Testis (tissue), 3 donors: ENCODE data around the gene SLC38A10. TPM values are rescaled to one million over a fixed set of nuclear protein-coding genes. Genes with fewer than 3 reads are reported as not detected.

ENCODE experiments used
- DNase-seq: peaks from one replicate; pipeline ENCODE4 v3.0.0-alpha.2; 2019
- H3K27ac ChIP-seq, 2 donors: fragments of 200-600 bp; sonication (generic); one replicate each; pipeline ENCODE4 v1.5.1; 2019
- H3K27me3 ChIP-seq: fragments of 200-600 bp; sonication (generic); one replicate; pipeline ENCODE4 v1.5.1; 2019
- H3K36me3 ChIP-seq: fragments of 200-600 bp; sonication (generic); one replicate; pipeline ENCODE4 v1.5.1; 2017; ENCODE audit warnings: low read depth; ENCODE audit errors: missing control alignments
- H3K4me1 ChIP-seq: fragments of 200-600 bp; sonication (generic); one replicate; pipeline ENCODE4 v1.5.1; 2019
- H3K4me3 ChIP-seq, 2 donors: fragments of 200-600 bp; sonication (generic); one replicate each; pipeline ENCODE4 v1.5.1; 2017 to 2019
- H3K9me3 ChIP-seq: fragments of 200-600 bp; sonication (generic); one replicate; pipeline ENCODE4 v1.5.1; 2017
- POLR2A ChIP-seq: fragments of 450-650 bp; IDR thresholded peaks from one replicate; pipeline ENCODE4 v1.6.1; 2017; ENCODE audit warnings: antibody characterized with exemption, mild to moderate bottlenecking, moderate library complexity
- WGBS, 2 donors: methylation state at CpG; one replicate each; pipeline ENCODE4 v1.1.5; 2018; 5-methylcytosine and 5-hydroxymethylcytosine counted together
- intact Hi-C: fragments of 100-400 bp; cut with DNase I; formaldehyde crosslinking; loops from one replicate; pipeline ENCODE4 v1.15.1; 2023; ENCODE audit warnings: low total_unique reads
- polyA plus RNA-seq: library from polyadenylated mRNA; stranded (reverse); fragments of 350-450 nt; fragmentation: Illumina TruSeq; extraction: RNeasy Lipid Tissue Mini Kit (QIAGEN cat#74804); gene quantifications from one replicate; pipeline ENCODE4 v1.2.3, GENCODE V29; 2014; ENCODE audit warnings: low read depth, low replicate concordance; ENCODE audit not compliant: insufficient read depth
- total RNA-seq, 2 donors: library from RNA; depleted of rRNA; stranded (reverse); fragments of >200 nt; gene quantifications; one replicate each; pipeline ENCODE4 v1.2.3, GENCODE V29; 2016
- TF ChIP-seq, protein P1 (sequence below), 3 experiments: fragments of 450-650 bp in 2 of 3; fragments of 200-600 bp in 1 of 3; sonication (generic) in 1 of 3; IDR thresholded peaks; one replicate each; pipeline ENCODE4 v1.5.1; 2016 to 2019; ENCODE audit warnings: antibody characterized with exemption in 3 of 3, mild to moderate bottlenecking in 2 of 3, moderate library complexity in 1 of 3

The SLC38A10 gene
- total and polyA plus RNA-seq, 3 donors from 2014 or later = 77.1 to 150 (median 131) TPM

DNA sequence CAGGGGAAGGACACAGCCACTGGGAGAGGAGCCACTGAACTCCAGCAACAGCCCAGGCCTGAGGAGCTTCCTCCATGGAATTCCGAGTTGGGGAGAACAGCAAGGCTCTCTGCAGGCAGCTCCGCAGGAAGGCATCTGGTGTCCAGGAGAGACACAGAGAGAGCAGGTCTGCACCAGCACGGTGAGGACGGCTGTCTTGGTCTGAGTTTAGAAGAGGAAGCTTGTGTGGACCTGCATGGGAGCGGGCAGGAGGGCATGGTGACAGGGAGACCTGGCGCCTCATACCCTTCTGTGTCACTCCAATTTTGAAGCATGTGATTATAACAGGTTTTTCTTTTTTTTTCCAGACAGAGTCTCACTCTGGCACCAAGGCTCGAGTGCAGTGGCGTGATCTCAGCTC is 6.4 kb downstream of the SLC38A10 start:
- Histone ChIP-seq H3K9me3 (no peaks in the 10 kb centered on the region), H3K27me3 (no peaks in the 10 kb centered on the region), H3K4me1 (peaks cover 21% of the 10 kb centered on the region), H3K27ac (no peak overlapping the region), H3K4me3 (no peak overlapping the region), H3K36me3 (no peaks in the 10 kb centered on the region)
- DNase-seq = no peak
- WGBS, 2 donors = 89 to 93% methylated on average over 8 of the region's 8 CpGs
- no peak for TF ChIP-seq POLR2A
- TF ChIP-seq, protein P1, sequence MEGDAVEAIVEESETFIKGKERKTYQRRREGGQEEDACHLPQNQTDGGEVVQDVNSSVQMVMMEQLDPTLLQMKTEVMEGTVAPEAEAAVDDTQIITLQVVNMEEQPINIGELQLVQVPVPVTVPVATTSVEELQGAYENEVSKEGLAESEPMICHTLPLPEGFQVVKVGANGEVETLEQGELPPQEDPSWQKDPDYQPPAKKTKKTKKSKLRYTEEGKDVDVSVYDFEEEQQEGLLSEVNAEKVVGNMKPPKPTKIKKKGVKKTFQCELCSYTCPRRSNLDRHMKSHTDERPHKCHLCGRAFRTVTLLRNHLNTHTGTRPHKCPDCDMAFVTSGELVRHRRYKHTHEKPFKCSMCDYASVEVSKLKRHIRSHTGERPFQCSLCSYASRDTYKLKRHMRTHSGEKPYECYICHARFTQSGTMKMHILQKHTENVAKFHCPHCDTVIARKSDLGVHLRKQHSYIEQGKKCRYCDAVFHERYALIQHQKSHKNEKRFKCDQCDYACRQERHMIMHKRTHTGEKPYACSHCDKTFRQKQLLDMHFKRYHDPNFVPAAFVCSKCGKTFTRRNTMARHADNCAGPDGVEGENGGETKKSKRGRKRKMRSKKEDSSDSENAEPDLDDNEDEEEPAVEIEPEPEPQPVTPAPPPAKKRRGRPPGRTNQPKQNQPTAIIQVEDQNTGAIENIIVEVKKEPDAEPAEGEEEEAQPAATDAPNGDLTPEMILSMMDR (IDR thresholded peaks at IDR 0.05) = no peak
- intact Hi-C loops = no loop called here

DNA sequence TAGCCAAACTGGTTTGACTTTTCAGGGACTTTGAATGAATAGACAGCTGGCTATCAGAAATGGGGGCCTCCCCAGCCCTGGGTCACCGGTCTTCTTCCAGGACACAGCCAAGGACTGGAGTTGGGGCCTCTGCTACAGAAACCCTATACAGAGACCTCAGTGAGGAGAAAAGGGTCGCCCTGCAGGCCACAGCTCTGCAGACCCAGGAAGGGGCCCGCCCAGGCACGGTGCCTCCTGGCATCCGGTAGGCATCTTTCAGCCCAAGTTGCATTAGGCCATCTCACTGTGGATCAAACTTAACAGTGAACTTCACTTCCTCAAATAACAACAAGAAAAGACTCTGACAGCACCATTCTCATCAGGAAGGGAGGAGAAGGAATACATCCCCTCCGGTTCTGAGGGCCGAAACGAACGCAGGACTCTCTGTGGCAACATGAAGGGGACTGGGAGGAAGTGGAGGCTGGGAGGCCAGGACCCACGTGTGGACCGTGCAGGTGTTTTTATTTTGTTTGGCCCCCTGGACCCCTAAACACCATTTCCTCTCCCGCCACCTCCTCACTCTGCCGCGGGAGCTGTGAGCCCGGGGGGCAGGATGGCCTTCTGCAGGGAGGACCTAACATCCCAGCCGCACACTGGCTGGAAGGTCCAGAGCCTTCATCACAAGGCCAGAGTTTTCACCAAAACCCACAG is 7.2 kb downstream of the SLC38A10 start:
- intact Hi-C loops = no loop called here
- H3K27ac ChIP-seq = no peak overlapping the region
- DNase-seq = no peak
- no peaks in the 10 kb centered on the region for H3K9me3 ChIP-seq
- H3K36me3 ChIP-seq = no peaks in the 10 kb centered on the region
- H3K4me1 ChIP-seq = peaks cover 16% of the 10 kb centered on the region
- WGBS, 2 donors = 91 to 92% methylated on average over 16 of the region's 16 CpGs
- TF ChIP-seq, protein P1 (IDR thresholded peaks at IDR 0.05) = no peak
- TF ChIP-seq POLR2A = no peak
- no peak overlapping the region for H3K4me3 ChIP-seq
- no peaks in the 10 kb centered on the region for H3K27me3 ChIP-seq

DNA sequence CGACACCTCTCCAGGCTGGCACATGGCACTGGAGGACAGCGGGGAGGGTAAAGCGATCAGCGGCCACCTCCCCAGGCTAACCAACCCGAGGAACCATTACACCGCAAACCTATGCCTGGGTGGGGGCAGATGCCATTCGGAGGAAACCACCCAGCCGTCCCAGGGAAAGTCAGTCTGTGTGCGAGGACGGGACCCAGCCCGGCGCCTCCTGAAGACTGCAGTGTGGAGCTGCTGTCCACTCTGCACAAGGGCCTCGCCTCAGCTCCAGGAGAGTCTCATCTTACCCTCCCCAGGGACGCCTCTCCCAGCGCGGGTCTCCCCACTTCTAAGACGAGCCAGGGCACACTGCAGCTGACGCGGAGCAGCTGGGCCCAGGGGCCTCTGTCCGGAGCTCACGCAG is 8.0 kb downstream of the SLC38A10 start:
- Histone ChIP-seq H3K9me3 (no peaks in the 10 kb centered on the region), H3K36me3 (no peaks in the 10 kb centered on the region), H3K4me1 (peaks cover 14% of the 10 kb centered on the region), H3K27ac (no peak overlapping the region), H3K27me3 (no peaks in the 10 kb centered on the region), H3K4me3 (no peak overlapping the region)
- intact Hi-C loops = no loop called here
- TF ChIP-seq, protein P1 (IDR thresholded peaks at IDR 0.05) = no peak
- TF ChIP-seq POLR2A = no peak
- DNase-seq = no peak
- 92 to 94% methylated on average over 15 to 21 of the region's 21 CpGs for WGBS, 2 donors

DNA sequence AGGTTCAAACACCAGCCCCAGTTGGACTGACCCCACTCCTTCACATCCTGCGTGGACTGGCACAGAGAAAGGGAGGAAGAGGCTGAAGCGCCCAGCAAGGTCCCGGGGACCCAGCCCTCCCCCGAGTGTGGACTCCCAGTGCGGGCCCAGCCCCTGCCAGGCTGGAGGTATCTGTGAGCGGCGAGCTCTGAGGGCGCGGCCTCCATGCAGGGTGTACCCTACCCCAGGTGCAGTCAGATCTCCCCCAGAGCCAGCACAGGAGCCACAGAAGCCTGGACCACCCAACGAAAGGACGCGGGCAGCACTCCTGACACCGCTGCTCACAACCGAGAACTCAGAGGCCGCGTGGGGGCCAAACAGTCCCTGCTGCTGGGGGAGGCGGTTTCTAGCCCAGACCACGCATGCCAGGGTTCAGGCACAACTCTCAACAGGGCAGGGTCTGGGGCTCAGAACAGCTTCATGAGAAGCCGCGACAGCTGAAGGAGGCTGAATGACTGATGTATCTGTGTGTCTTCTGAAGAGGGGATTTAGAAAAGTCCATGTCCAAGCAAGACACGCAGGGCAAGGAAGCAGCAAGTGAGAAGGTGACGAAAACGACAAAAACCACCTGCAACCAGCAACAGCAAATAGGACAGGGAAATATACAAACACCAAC is 8.5 kb downstream of the SLC38A10 start:
- Histone ChIP-seq H3K4me3 (no peak overlapping the region), H3K27ac (peak overlapping the region in 1 of 2 donors; percentile 73), H3K36me3 (no peaks in the 10 kb centered on the region), H3K4me1 (peaks cover 12% of the 10 kb centered on the region), H3K27me3 (no peaks in the 10 kb centered on the region), H3K9me3 (no peaks in the 10 kb centered on the region)
- 94% methylated on average over 10 to 23 of the region's 23 CpGs for WGBS, 2 donors
- intact Hi-C loops = no loop called here
- no peak for TF ChIP-seq POLR2A
- no peak for DNase-seq

DNA sequence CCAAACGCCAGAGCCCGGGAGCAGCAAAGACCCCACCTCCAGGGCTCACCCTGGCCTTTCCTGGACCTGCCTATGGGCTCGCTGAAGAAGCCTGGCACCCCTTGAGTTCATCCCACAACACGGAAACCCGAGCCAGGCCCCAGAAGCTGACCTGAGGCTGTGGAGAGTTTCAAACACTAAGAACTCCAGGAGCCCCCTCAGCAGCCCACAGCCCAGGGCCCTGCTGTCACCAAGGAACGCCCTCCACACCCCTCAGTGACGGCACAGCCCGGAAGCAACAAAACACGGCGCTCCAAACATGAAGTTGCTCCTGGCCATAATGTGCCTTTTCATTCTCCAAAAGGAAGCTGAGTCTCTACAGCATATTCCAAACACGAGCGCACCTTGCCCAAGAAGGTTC is 9.2 kb downstream of the SLC38A10 start:
- Histone ChIP-seq H3K27ac (peak overlapping the region; percentile 24 to 73), H3K27me3 (no peaks in the 10 kb centered on the region), H3K9me3 (no peaks in the 10 kb centered on the region), H3K36me3 (no peaks in the 10 kb centered on the region), H3K4me3 (no peak overlapping the region), H3K4me1 (peaks cover 12% of the 10 kb centered on the region)
- 68 to 93% methylated on average over 2 to 12 of the region's 12 CpGs for WGBS, 2 donors
- intact Hi-C loops = no loop called here
- no peak for TF ChIP-seq POLR2A
- TF ChIP-seq, protein P1 (IDR thresholded peaks at IDR 0.05) = no peak
- DNase-seq = no peak
